ENCODE results near the gene TBC1D32.
"Not testable (repeated sequence)": the region's sequence is repeated elsewhere in the genome, so short reads cannot be mapped to it uniquely, and the experiment has no call there.

TBC1D32 gene

GRCh38 chr6:121235386-121235785 is 98.9 kb downstream of the TBC1D32 start:
- Histone ChIP-seq H3K27me3 (replicated peaks; ENCODE audit: control insufficient read depth, insufficient read depth, low read length, poor library complexity, severe bottlenecking) (no peaks in the 10 kb centered on the region), H3K4me1 (ENCODE audit: control insufficient read depth, insufficient read depth, low read length, poor library complexity, severe bottlenecking) (no peaks in the 10 kb centered on the region), H3K4me3 (ENCODE audit: insufficient read depth, low read depth, low read length, poor library complexity, severe bottlenecking) (no peak overlapping the region), H3K36me3 (ENCODE audit: control insufficient read depth, insufficient read depth, low read length) (no peaks in the 10 kb centered on the region), H3K27ac (ENCODE audit: insufficient read depth, low read length, poor library complexity, severe bottlenecking) (no peak overlapping the region), H3K9me3 (ENCODE audit: control insufficient read depth, low read length) (no peaks in the 10 kb centered on the region)
- no peak for DNase-seq

- Histone ChIP-seq H3K27ac (ENCODE audit: insufficient read depth, low read length, poor library complexity, severe bottlenecking) (no peak overlapping the region), H3K9me3 (ENCODE audit: control insufficient read depth, low read length) (no peaks in the 10 kb centered on the region), H3K4me1 (ENCODE audit: control insufficient read depth, insufficient read depth, low read length, poor library complexity, severe bottlenecking) (no peaks in the 10 kb centered on the region), H3K36me3 (ENCODE audit: control insufficient read depth, insufficient read depth, low read length) (peaks cover 10% of the 10 kb centered on the region), H3K27me3 (replicated peaks; ENCODE audit: control insufficient read depth, insufficient read depth, low read length, poor library complexity, severe bottlenecking) (no peaks in the 10 kb centered on the region), H3K4me3 (ENCODE audit: insufficient read depth, low read depth, low read length, poor library complexity, severe bottlenecking) (no peak overlapping the region)
- DNase-seq: no peak
These were observed 110.3 kb downstream of the TBC1D32 start for GRCh38 chr6:121223930-121224329.

- H3K36me3 ChIP-seq (ENCODE audit: control insufficient read depth, insufficient read depth, low read length): peaks cover 10% of the 10 kb centered on the region
- H3K4me3 ChIP-seq (ENCODE audit: insufficient read depth, low read depth, low read length, poor library complexity, severe bottlenecking): no peak overlapping the region
These were observed 111.1 kb downstream of the TBC1D32 start for GRCh38 chr6:121223212-121223611.

GRCh38 chr6:121222656-121223055 is 111.6 kb downstream of the TBC1D32 start:
- Histone ChIP-seq H3K36me3 (ENCODE audit: control insufficient read depth, insufficient read depth, low read length) (peaks cover 10% of the 10 kb centered on the region), H3K4me1 (ENCODE audit: control insufficient read depth, insufficient read depth, low read length, poor library complexity, severe bottlenecking) (no peaks in the 10 kb centered on the region), H3K4me3 (ENCODE audit: insufficient read depth, low read depth, low read length, poor library complexity, severe bottlenecking) (no peak overlapping the region), H3K27me3 (replicated peaks; ENCODE audit: control insufficient read depth, insufficient read depth, low read length, poor library complexity, severe bottlenecking) (no peaks in the 10 kb centered on the region), H3K9me3 (ENCODE audit: control insufficient read depth, low read length) (no peaks in the 10 kb centered on the region), H3K27ac (ENCODE audit: insufficient read depth, low read length, poor library complexity, severe bottlenecking) (no peak overlapping the region)
- no peak for DNase-seq

More at GRCh38 chr6:121223212-121223611, 111.1 kb downstream of the TBC1D32 start:
- Histone ChIP-seq H3K9me3 (ENCODE audit: control insufficient read depth, low read length) (no peaks in the 10 kb centered on the region), H3K4me1 (ENCODE audit: control insufficient read depth, insufficient read depth, low read length, poor library complexity, severe bottlenecking) (no peaks in the 10 kb centered on the region), H3K27me3 (replicated peaks; ENCODE audit: control insufficient read depth, insufficient read depth, low read length, poor library complexity, severe bottlenecking) (no peaks in the 10 kb centered on the region), H3K27ac (ENCODE audit: insufficient read depth, low read length, poor library complexity, severe bottlenecking) (no peak overlapping the region)
- no peak for DNase-seq

- peaks cover 9% of the 10 kb centered on the region for H3K9me3 ChIP-seq (ENCODE audit: control insufficient read depth, low read length)
- H3K4me3 ChIP-seq (ENCODE audit: insufficient read depth, low read depth, low read length, poor library complexity, severe bottlenecking): no peak overlapping the region
- no peak overlapping the region for H3K27ac ChIP-seq (ENCODE audit: insufficient read depth, low read length, poor library complexity, severe bottlenecking)
- H3K27me3 ChIP-seq (replicated peaks; ENCODE audit: control insufficient read depth, insufficient read depth, low read length, poor library complexity, severe bottlenecking): no peaks in the 10 kb centered on the region
- peaks cover 13% of the 10 kb centered on the region for H3K36me3 ChIP-seq (ENCODE audit: control insufficient read depth, insufficient read depth, low read length)
- DNase-seq: no peak
- no peaks in the 10 kb centered on the region for H3K4me1 ChIP-seq (ENCODE audit: control insufficient read depth, insufficient read depth, low read length, poor library complexity, severe bottlenecking)
These were observed 117.4 kb downstream of the TBC1D32 start for GRCh38 chr6:121216928-121217327.

- DNase-seq; H3K4me1 ChIP-seq (ENCODE audit: control insufficient read depth, insufficient read depth, low read length, poor library complexity, severe bottlenecking): not testable (repeated sequence)
These were observed 120.9 kb downstream of the TBC1D32 start for GRCh38 chr6:121213341-121213740.

GRCh38 chr6:121210943-121211342 is 123.3 kb downstream of the TBC1D32 start:
- peaks cover 8% of the 10 kb centered on the region for H3K36me3 ChIP-seq (ENCODE audit: control insufficient read depth, insufficient read depth, low read length)
- no peak for DNase-seq
- H3K9me3 ChIP-seq (ENCODE audit: control insufficient read depth, low read length): peaks cover 9% of the 10 kb centered on the region
- no peaks in the 10 kb centered on the region for H3K27me3 ChIP-seq (replicated peaks; ENCODE audit: control insufficient read depth, insufficient read depth, low read length, poor library complexity, severe bottlenecking)
- H3K4me3 ChIP-seq (ENCODE audit: insufficient read depth, low read depth, low read length, poor library complexity, severe bottlenecking): no peak overlapping the region
- no peak overlapping the region for H3K27ac ChIP-seq (ENCODE audit: insufficient read depth, low read length, poor library complexity, severe bottlenecking)
- no peaks in the 10 kb centered on the region for H3K4me1 ChIP-seq (ENCODE audit: control insufficient read depth, insufficient read depth, low read length, poor library complexity, severe bottlenecking)

More at GRCh38 chr6:121213341-121213740, 120.9 kb downstream of the TBC1D32 start:
- H3K4me3 ChIP-seq (ENCODE audit: insufficient read depth, low read depth, low read length, poor library complexity, severe bottlenecking); H3K27ac ChIP-seq (ENCODE audit: insufficient read depth, low read length, poor library complexity, severe bottlenecking); H3K36me3 ChIP-seq (ENCODE audit: control insufficient read depth, insufficient read depth, low read length); H3K27me3 ChIP-seq (replicated peaks; ENCODE audit: control insufficient read depth, insufficient read depth, low read length, poor library complexity, severe bottlenecking); H3K9me3 ChIP-seq (ENCODE audit: control insufficient read depth, low read length): not testable (repeated sequence)

GRCh38 chr6:121205569-121205968 is 128.7 kb downstream of the TBC1D32 start:
- H3K27ac ChIP-seq (ENCODE audit: insufficient read depth, low read length, poor library complexity, severe bottlenecking): no peak overlapping the region
- H3K4me3 ChIP-seq (ENCODE audit: insufficient read depth, low read depth, low read length, poor library complexity, severe bottlenecking): no peak overlapping the region
- H3K9me3 ChIP-seq (ENCODE audit: control insufficient read depth, low read length): no peaks in the 10 kb centered on the region
- DNase-seq: no peak
- H3K36me3 ChIP-seq (ENCODE audit: control insufficient read depth, insufficient read depth, low read length): no peaks in the 10 kb centered on the region
- no peaks in the 10 kb centered on the region for H3K4me1 ChIP-seq (ENCODE audit: control insufficient read depth, insufficient read depth, low read length, poor library complexity, severe bottlenecking)
- H3K27me3 ChIP-seq (replicated peaks; ENCODE audit: control insufficient read depth, insufficient read depth, low read length, poor library complexity, severe bottlenecking): no peaks in the 10 kb centered on the region

- H3K4me1 ChIP-seq (ENCODE audit: control insufficient read depth, insufficient read depth, low read length, poor library complexity, severe bottlenecking): no peaks in the 10 kb centered on the region
- H3K27me3 ChIP-seq (replicated peaks; ENCODE audit: control insufficient read depth, insufficient read depth, low read length, poor library complexity, severe bottlenecking): no peaks in the 10 kb centered on the region
- no peak overlapping the region for H3K27ac ChIP-seq (ENCODE audit: insufficient read depth, low read length, poor library complexity, severe bottlenecking)
These were observed 133.2 kb downstream of the TBC1D32 start for GRCh38 chr6:121201105-121201504.

GRCh38 chr6:121196042-121196441 is 138.2 kb downstream of the TBC1D32 start:
- not testable (repeated sequence) for DNase-seq; H3K27me3 ChIP-seq (replicated peaks; ENCODE audit: control insufficient read depth, insufficient read depth, low read length, poor library complexity, severe bottlenecking); H3K36me3 ChIP-seq (ENCODE audit: control insufficient read depth, insufficient read depth, low read length); H3K4me1 ChIP-seq (ENCODE audit: control insufficient read depth, insufficient read depth, low read length, poor library complexity, severe bottlenecking); H3K4me3 ChIP-seq (ENCODE audit: insufficient read depth, low read depth, low read length, poor library complexity, severe bottlenecking); H3K27ac ChIP-seq (ENCODE audit: insufficient read depth, low read length, poor library complexity, severe bottlenecking); H3K9me3 ChIP-seq (ENCODE audit: control insufficient read depth, low read length)

More at GRCh38 chr6:121201105-121201504, 133.2 kb downstream of the TBC1D32 start:
- Histone ChIP-seq H3K36me3 (ENCODE audit: control insufficient read depth, insufficient read depth, low read length) (no peaks in the 10 kb centered on the region), H3K4me3 (ENCODE audit: insufficient read depth, low read depth, low read length, poor library complexity, severe bottlenecking) (no peak overlapping the region), H3K9me3 (ENCODE audit: control insufficient read depth, low read length) (no peaks in the 10 kb centered on the region)
- DNase-seq: no peak

GRCh38 chr6:121190122-121190521 is 144.2 kb downstream of the TBC1D32 start:
- Histone ChIP-seq H3K4me1 (ENCODE audit: control insufficient read depth, insufficient read depth, low read length, poor library complexity, severe bottlenecking) (no peaks in the 10 kb centered on the region), H3K36me3 (ENCODE audit: control insufficient read depth, insufficient read depth, low read length) (no peaks in the 10 kb centered on the region), H3K27ac (ENCODE audit: insufficient read depth, low read length, poor library complexity, severe bottlenecking) (no peak overlapping the region), H3K27me3 (replicated peaks; ENCODE audit: control insufficient read depth, insufficient read depth, low read length, poor library complexity, severe bottlenecking) (no peaks in the 10 kb centered on the region), H3K4me3 (ENCODE audit: insufficient read depth, low read depth, low read length, poor library complexity, severe bottlenecking) (no peak overlapping the region), H3K9me3 (ENCODE audit: control insufficient read depth, low read length) (no peaks in the 10 kb centered on the region)
- DNase-seq: no peak
